GM18507 (cell line): Measurements from ENCODE around the gene PCGF3.
"Not testable (repeated sequence)": the region's sequence is repeated elsewhere in the genome, so short reads cannot be mapped to it uniquely, and the experiment has no call there.

Source experiments
- DNase-seq: peaks from one replicate; pipeline ENCODE4 v3.0.0; 2011; ENCODE audit warnings: low read depth; ENCODE audit not compliant: insufficient read length; ENCODE audit errors: extremely low spot score
- FAIRE-seq: peaks from 2 replicates; lab custom pipeline; 2011; peaks lifted over from hg19 to GRCh38; lab: Jason Lieb, UNC

Gene PCGF3

DNA sequence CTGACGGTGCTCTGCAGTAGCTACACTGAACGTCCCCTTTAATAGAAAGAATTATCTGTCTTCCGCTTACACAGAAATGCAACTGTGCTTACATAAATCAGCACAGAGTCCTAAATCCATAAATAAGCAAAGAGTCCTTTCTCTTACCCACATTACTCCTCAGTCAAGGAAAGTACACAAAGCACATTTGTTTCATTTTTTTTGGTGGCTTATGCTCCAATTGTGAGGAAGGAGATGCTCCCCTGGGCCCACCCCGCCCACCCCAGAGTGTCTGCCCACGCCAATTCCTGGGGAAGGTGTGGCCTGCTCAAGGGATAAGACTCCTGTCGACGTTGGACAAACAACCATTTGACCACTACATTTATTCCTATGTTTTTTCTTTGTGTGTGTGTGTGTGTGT lies 66.5 kb downstream of the PCGF3 start:
- no peak for FAIRE-seq
- no peak for DNase-seq

DNA sequence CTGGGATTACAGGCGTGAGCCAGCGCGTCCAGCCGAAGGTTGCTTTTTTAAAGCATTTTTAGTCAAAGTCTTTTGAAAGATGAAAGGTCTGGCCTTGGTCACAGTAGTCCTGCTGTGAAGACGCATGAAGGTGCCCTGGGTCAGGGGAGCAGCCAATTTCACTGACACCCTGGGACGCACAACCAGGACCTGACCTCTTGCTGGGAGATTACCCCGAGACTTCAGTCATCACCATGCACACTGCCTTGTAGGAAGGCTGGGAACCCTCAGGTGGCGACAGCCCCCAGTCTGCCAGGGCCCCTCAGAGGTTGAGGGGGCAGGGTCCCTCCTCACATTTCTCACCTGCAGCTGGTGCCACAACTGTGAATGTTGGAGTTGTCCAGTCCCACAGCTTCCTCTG lies 67.1 kb downstream of the PCGF3 start:
- DNase-seq (no peak), FAIRE-seq (no peak)

DNA sequence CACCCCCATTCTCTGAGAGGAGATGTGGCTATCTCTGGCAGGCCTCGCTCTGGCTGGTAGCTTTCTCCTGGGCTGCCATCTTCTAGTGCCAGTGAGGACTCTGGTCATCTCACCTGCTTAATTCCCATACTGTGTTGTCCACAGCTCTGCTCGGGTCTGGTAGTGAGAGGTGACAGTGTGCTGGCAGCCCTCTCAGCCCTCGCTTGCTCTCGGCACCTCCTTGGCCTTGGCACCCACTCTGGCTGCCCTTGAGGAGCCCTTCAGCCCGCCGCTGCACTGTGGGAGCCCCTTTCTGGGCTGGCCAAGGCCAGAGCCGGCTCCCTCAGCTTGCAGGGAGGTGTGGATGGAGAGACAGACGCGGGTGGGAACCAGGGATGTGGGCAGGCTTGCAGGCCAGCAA lies 67.6 kb downstream of the PCGF3 start:
- no peak for FAIRE-seq
- DNase-seq: no peak

DNA sequence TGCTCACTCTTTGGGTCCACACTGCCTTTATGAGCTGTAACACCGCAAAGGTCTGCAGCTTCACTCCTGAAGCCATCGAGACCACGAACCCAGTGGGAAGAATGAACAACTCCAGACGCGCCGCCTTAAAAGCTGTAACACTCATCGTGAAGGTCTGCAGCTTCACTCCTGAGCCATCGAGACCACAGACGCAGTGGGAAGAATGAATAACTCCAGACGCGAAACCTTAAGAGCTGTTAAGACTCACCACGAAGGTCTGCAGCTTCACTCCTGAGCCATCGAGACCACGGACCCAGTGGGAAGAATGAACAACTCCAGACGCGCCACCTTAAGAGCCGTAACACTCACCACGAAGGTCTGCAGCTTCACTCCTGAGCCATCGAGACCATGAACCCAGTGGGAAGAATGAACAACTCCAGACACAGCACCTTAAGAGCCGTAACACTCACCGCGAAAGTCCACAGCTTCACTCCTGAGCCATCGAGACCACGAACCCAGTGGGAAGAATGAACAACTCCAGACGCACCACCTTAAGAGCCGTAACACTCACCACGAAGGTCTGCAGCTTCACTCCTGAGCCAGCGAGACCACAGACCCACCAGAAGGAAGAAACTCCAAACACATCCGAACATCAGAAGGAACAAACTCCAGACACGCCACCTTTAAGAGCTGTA lies 68.9 kb downstream of the PCGF3 start:
- DNase-seq, FAIRE-seq: not testable (repeated sequence)

DNA sequence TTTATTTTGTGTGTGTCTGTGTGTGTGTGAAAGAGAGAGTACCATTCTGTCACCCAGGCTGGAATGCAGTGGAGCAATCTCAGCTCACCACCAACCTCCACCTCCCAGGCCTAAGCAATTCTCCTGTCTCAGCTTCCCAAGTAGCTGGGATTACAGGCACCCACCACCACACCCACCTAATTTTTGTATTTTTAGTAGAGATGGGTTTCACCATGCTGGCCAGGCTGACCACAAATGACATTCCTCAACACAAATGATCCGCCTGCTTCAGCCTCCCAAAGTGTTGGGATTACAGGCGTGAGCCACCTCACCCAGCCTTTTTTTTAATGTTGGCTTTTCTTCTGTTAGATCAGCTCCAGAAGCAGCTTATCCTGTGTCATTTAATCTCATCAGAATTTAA lies 69.9 kb downstream of the PCGF3 start:
- not testable (repeated sequence) for FAIRE-seq, DNase-seq

DNA sequence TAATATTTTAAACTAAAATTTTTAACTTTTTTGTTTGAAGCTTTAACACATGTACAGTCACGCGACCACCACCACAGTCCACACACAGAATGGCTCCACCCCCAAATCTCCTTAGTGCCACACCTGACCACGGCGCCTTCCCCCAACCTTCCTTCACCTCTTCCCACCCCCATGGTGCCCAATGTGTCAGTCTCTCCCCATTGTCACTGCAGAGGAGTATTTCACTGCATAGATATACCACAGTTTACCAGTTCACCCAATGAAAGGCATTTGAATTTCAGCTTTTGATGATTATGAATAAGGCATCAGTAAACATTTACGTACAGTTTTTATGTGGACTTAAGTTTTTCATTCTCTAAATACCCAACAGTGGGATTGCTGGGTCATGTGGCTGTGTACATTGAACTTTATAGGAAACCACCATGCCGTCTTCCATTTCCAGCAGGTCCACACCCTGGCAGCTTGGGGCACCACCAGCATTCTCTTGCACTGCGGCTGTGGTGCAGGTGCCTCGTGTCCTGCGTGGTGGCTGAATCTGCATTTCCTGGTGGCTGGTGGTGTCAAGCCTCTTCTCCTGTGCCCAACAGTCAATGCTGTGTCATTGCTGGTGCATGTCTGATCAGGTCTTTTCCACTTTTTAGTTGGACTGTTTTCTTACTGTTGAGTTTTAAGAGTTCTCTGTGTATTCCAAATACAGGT lies 71.3 kb downstream of the PCGF3 start:
- FAIRE-seq (no peak), DNase-seq (no peak)

DNA sequence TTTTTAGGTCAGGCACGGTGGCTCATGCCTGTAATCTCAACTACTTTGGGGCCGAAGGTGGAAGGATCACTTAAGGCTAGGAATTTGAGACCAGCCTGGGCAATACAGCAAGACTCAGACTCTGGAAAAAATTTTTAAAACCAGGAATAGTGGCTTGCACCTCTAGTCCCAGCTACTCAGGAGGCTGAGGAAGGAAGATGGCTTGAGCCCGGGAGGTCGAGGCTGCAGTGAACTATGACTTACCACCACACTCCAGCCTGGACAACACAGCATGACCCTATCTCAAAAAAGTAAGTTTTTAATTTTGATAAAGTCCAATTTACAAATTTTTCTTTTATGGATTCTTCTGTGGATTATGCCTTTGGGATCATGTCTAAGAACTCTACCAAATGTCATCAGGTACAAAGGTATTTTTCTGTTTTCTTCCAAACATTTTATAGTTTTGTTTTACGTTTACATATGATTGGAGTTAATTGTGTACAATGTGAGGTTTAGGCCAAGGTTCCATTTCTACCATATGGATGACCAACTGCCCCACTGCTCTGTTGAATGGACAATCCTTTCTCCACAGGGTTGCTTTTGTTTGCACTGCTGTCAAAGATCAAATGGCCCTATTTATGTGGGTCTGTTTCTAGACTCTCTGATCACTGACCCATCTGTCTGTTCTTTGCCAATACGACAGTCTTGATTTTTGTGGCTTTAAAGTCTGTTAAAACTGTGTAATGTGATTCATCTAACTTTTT lies 72.1 kb downstream of the PCGF3 start:
- DNase-seq (no peak), FAIRE-seq (no peak)

DNA sequence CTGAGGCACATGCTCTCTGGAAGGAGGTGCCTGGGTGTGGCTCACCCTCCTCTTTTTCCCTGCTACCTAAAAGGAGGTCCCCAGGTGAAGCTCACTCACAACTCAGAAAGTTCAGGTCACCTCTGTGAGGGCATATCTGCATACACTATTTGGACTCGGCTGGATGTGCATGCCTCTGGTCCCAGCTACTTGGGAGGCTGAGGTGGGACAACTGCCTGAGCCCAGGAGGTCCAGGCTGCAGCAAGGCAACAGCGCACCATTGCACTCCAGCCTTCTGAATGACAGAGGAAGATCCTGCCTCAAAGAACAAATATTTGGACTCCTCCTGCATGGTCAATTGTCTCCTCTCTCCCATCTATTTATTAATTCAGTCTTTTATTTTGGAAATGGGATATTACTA lies 73.9 kb downstream of the PCGF3 start:
- DNase-seq (no peak), FAIRE-seq (no peak)

DNA sequence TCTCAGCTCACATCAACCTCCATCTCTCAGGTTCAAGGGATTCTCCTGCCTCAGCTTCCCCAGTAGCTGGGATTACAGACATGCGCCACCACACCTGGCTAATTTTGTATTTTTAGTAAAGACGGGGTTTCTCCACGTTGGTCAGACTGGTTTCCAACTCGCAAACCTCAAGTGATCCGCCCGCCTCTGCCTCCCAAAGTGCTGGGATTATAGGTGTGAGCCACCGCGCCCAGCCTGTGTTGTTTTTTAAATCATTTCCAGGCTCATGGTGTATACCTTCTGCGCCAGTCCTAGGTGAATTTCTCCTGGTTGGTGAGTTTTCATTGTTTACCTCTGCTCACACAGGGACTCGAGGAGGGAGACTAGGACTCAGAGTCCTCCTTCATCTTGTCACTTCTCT lies 74.6 kb downstream of the PCGF3 start:
- not testable (repeated sequence) for DNase-seq, FAIRE-seq

DNA sequence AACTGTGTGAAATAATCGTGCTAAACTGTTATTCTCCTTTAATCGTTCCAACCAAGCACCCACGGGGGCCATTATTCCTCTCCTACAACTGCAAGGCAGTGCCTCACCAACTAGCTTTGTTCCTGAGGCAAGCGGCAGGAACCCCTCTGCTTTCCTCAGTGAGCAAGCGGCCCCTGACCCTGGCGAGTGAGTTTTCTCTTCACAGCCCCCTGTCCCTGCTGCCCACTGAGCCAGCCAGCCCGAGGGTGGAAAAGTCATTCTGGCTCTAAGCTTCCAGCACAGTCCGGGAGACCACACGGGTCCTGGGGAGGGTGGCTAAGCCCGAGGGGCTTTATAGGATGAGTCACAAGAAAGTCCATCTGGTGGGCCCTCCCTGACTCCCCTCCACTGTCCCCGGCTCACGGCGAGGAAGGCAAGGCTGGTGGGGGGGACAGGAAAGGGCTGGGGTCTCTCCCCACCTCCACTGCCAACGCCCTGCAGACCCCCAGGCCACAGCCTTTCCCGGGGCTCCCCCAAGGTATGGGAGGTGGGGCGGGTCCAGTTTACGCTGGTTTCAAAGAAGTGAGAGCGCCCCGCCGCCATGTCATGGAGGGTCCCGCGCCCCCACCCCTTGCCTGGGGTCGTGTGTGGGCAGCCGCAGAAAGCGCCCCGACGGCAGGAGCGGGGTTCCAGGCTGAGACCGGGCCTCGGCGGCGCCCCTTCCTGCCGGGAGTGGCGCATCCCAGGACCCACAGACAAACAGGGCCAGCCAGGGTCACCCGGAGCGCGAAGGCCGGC lies 75.3 kb downstream of the PCGF3 start:
- FAIRE-seq (no peak), DNase-seq (no peak)

DNA sequence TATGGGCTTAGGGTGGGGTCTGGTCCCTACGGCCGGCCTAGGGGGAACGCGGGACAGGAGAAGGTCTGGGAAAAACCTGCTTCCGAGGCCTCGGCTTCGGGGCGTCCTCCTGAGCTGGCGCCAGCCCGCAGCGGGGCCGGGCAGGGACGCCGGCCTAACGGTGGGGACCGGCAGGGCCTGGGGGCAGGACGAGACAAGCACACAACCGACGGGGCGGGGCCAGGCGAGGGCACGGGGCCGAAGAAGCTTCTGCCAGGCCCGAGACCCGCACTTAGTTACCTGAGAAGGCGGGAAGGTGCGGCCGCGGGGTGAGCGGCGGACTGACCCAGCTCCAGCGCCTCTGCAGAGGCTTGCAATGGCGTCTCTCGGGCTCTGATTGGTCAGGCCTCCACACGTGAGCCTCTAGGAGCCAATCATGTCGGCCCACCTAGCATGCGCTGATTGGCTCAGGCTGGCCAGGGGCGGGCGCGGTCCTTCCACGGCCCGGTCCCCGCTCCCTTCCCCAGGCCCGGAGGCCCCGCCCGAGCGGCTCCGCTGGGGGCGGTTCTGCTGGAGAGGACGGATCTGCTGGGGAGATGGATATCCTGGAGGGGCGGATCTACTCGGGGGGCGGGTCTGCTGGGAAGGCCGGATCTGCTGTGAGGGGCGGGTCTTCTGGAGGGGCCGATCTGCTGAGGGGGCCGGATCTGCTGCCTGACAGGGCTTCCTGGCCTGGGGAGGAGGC lies 76.0 kb downstream of the PCGF3 start:
- FAIRE-seq: peak; percentile 100

DNA sequence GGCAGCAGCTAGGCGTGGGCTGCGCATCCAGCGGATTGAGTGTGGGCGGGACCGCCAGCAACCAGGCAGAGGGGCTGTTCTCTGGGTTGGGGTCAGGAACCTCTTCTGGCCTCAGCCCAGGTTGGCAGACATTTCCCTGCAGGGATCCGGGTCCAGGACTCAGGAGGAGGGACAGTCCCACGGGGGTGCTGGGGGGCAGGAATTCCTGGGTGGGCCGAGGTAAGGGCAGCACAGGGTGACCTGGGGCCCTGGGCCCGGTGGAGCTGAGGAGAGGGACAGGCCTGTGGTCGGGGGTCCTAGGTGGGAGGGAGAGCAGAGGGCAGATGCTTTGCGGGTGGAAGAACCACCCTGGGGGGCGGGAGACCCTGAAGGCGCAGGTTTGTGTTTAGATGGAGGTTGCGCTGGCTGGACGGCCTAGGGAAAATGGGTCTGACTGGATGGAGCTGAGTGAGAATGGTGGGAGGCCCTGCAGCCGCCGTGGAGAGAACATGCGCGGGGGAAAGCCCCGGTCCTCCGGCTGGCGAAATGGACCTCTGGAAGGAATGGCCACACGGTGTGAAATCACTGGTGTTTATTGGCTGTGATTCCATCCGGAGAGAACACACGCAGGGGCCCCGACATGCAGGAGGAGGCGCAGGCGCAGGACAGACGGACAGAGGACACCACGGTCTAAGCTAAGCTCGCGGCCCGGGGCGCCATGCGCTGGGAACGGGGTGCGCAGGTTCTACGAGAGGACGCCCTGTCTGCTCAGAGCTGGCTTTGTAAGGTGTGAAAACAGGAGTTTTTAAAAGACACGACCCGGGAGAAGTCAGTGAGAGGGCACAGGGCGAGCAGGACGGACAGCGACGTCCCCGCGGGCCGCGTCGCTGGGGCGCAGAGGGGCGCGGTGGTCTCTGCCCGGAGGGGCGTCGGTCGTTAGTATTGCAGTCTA lies 79.0 kb downstream of the PCGF3 start:
- DNase-seq: no peak
- no peak for FAIRE-seq

More for the DNA sequence above, 76.0 kb downstream of the PCGF3 start:
- peak; percentile 94 for DNase-seq

DNA sequence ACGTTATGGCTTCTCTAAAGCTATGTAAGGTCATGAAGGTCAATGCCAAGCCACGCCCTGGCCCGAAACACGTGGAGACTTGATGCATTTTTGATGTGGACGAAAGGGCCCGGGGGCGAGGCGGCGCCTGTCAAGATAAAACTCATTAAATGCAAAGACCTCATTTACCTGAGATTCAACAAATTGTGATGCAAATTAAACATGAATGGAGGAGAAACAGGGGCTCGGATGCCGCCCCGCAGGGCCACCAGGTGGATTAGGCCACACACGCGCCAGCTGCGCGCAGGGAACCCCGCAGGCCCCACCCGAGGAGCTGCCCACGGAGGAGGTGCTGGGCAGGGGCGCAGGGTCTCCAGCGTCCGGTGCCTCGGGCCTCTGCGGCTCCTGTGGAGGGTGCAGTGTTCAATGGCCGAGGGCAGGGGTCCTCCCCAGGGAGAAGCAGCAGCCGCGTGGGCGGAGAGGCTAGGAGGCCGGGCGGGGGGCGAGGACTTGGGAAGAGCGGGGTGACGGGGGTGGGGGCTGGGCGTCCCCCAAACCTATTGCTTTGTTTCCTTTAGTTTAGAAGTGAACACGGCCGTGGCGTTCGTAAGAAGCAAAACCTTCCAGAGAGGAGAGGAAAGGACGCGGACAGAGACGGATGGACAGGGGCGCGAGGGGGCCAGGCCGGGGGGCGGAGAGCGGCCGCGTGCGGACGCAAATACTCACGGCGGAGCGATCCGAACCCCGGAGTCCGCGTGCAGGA lies 79.9 kb downstream of the PCGF3 start:
- DNase-seq (no peak), FAIRE-seq (no peak)

DNA sequence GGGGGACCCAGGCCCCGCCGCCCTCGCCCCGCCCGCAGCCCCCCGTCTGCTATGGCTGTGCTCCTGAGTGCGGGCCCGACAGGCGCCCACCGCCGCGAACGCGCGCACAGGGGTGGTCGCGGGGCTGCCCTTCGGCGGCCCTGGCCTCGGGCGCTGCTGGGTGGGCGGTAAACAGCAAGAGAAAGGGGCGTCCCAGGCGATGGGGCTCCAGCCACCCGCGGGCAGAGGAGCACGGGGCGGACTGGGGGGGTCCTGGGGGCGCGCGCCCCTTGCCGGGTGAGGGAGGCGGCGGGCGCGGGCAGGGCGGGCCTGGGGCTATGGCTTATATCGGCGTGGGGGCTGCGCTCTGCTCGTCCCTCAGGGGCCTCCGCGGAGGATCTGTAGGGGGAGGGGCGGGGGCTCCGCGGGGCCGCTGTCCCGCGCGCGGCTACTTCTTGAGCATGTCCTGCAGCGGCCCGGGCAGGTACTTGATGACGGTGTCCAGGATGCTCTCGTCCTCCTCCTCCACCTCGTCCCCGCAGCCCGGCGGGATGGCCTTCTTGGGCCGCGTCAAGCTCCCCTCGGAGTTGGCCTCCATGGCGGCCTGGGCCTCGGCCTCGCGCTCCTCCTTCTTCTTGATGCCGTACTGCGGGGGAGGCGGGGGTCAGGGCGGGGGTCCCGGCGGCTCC lies 80.6 kb downstream of the PCGF3 start:
- FAIRE-seq (no peak), DNase-seq (no peak)

DNA sequence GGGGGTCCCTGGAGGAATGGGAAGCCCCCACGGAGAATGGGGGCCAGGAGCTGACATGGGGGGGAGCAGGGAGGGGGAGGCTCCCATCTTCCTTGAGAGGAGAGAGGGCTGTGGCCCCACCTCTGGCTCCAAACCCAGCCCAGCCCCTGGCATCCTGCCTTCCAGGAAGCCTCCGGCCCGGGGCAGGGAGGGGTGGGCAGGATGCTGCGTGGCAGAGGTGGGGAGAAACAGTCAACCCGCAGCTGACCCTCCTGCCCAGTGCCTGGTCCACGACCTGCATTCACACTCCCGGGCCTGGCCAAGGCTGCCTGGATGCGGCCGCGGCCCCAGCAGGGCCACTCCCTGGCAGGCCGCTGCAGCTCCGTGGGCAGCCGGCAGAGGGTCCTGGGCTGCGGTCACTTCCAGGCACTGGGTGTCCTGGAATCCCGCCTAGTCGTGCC lies 81.2 kb downstream of the PCGF3 start:
- no peak for DNase-seq
- FAIRE-seq: no peak

DNA sequence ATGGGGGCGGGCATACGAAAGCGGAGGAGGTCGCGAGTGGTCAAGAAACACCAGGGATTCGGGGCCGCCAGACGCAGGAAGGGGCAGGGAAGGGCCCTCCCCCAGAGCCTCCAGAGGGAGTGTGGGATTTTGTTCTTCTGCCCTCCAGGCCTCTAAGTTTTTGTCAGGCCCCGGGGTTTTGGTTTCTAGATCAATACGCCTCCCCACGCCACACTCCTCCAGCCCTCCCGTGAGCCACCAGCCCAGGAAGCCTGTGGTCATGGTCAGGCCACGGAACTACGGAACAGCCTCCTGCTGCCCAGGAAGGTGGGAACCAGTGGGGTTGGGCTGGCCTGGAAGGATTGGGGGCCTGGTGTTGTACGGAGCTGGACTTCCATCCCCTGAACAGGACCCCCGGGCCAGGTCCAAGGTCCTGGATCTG lies 81.9 kb downstream of the PCGF3 start:
- FAIRE-seq (no peak), DNase-seq (no peak)

DNA sequence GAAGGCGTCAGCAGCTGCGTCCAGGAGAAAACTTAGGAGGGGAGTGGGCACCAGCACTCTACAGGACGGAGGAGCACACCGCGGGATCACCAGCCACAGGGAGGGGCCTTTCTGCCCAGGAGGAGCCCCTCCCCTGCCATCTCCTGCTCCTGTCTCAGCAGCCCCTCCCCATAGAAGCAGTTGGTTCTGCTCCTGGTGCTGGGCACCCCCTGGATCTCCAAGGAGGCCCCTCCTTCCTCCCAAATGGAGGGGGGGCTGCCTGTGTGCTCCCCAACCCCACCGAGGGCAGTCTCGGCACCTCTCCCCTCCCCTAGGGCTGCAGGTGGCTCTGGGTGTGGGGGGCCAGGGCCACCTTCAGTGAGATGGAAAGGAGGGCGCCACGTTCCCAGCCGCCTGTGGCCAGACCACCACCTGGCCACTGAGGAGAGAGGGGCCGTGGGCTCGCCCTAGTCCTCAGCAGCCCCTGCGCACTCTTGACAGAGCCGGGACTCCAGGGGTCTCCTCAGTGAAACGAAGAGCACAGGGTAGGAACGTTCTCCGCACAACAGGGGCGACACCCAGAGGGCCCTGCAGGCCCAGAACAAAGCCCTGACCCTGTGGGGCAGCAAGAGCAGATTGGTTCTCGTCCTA lies 82.5 kb downstream of the PCGF3 start:
- no peak for FAIRE-seq
- no peak for DNase-seq
